Measurements from ENCODE around the gene CES4A. TPM values are rescaled to one million over a fixed set of nuclear protein-coding genes. Genes with fewer than 3 reads are reported as not detected.

Gene CES4A
- total RNA-seq, 1 donor from 2014 or later = 18.5 TPM

DNA sequence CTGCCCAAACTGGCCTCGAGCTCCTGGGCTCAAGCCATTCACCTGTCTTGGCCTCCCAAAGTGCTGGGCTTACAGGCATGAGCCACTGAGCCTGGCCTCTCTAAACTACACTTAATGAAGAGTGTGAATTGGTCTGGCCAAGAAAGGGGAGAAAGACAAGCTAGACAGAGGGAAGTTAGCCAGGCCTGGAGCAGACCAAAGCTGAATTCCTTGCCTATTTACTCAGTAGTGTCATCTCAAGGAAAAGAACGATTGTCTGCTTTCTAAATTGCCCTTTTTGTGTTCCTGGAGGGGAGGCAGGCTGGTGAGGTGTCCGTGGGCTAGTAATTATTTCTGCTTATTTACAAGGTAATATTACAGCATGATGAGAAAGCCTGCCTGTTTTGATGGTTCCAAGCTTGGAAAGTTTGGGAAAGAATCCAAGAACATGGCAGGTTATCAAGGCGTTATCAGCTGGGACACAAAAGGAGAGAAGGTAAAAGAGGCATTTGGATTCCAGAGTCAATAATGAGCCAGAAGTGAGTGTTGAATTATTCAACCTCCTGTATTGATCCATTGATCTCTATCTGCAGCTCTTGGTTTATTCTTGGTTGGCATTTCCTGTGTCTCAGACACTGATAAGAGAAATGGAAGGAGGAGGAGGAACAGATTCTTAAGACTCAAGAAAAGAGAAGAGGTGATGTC, 34.3 kb downstream of the CES4A start:
- H3K27ac Mint-ChIP-seq = peak overlapping the region; percentile 40
- H3K27me3 Mint-ChIP-seq (ENCODE audit: low read depth) = no peaks in the 10 kb centered on the region
- no peaks in the 10 kb centered on the region for H3K9me3 Mint-ChIP-seq
- TF ChIP-seq, protein P1, sequence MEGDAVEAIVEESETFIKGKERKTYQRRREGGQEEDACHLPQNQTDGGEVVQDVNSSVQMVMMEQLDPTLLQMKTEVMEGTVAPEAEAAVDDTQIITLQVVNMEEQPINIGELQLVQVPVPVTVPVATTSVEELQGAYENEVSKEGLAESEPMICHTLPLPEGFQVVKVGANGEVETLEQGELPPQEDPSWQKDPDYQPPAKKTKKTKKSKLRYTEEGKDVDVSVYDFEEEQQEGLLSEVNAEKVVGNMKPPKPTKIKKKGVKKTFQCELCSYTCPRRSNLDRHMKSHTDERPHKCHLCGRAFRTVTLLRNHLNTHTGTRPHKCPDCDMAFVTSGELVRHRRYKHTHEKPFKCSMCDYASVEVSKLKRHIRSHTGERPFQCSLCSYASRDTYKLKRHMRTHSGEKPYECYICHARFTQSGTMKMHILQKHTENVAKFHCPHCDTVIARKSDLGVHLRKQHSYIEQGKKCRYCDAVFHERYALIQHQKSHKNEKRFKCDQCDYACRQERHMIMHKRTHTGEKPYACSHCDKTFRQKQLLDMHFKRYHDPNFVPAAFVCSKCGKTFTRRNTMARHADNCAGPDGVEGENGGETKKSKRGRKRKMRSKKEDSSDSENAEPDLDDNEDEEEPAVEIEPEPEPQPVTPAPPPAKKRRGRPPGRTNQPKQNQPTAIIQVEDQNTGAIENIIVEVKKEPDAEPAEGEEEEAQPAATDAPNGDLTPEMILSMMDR (IDR thresholded peaks at IDR 0.05; ENCODE audit: unreplicated experiment) = no peak
- DNase-seq (ENCODE audit: low spot score in 2 of 2, unreplicated experiment in 2 of 2) = no peak
- H3K4me3 Mint-ChIP-seq = no peak overlapping the region
- H3K4me1 Mint-ChIP-seq = peaks cover 29% of the 10 kb centered on the region
- H3K36me3 Mint-ChIP-seq = no peaks in the 10 kb centered on the region

DNA sequence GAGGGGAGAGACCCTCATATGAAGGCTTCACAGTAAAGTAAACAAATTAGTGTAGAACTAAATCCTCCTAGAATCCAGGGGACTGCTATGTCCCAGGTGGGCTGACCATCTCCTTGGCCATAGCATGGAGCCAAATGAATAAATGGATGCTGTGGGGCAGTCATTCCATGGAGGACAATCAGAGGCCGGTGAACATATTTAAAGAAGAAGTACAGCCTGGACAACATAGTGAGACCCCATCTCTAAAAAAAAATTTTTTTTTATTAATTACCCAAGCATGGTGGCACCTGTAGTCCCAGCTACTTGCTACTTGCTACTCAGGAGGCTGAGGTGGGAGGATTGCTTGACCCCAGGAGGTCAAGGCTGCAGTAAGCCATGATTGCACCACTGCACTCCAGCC, 35.3 kb downstream of the CES4A start:
- Mint-ChIP-seq H3K4me3 (no peak overlapping the region), H3K4me1 (peaks cover 32% of the 10 kb centered on the region), H3K9me3 (no peaks in the 10 kb centered on the region), H3K27me3 (ENCODE audit: low read depth) (no peaks in the 10 kb centered on the region), H3K36me3 (no peaks in the 10 kb centered on the region), H3K27ac (no peak overlapping the region)
- DNase-seq (ENCODE audit: low spot score in 2 of 2, unreplicated experiment in 2 of 2) = no peak
- TF ChIP-seq, protein P1 (IDR thresholded peaks at IDR 0.05; ENCODE audit: unreplicated experiment) = no peak

DNA sequence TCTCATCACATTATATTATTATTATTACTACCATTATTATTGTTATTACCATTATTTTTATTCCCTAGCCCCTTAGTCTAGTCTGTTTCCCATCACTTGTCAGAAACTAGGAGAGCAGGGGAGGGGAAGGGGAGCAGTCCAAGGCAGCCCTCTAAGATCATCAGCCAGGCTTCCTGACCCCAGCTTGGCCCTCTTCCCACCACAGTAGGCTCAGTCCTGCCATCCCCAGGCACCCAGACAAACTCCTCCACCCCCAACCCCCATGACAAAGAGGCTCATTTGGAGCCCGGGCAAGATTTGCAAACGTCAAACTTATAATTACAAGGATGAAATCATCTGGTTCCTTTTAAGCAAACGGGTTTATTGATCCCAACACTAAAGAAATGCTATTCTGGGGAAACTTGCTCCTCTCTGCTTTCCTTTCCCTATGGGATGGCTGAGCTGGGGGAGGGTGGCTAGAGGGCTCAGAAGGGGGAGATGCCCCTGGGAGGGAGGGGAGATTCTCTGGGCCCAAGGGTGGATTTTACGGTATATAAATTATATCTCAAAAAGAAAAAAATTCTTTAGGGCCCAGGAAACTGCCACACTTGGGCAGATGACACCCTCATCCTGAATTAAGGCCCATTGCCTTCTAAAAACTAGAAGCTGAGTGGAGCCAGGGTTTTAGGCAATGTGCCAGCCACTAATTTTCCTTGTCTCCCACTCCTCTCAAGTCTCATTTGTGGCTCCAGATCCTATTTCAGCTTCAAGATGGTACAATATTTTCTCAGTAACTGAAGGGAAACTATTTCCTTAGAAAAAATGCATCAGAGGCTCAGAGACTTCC, 36.2 kb downstream of the CES4A start:
- Mint-ChIP-seq H3K9me3 (no peaks in the 10 kb centered on the region), H3K27me3 (ENCODE audit: low read depth) (no peaks in the 10 kb centered on the region), H3K4me3 (no peak overlapping the region), H3K4me1 (peaks cover 32% of the 10 kb centered on the region), H3K27ac (peak overlapping the region; percentile 90), H3K36me3 (no peaks in the 10 kb centered on the region)
- DNase-seq (ENCODE audit: low spot score in 2 of 2, unreplicated experiment in 2 of 2) = no peak
- TF ChIP-seq, protein P1 (IDR thresholded peaks at IDR 0.05; ENCODE audit: unreplicated experiment) = no peak

DNA sequence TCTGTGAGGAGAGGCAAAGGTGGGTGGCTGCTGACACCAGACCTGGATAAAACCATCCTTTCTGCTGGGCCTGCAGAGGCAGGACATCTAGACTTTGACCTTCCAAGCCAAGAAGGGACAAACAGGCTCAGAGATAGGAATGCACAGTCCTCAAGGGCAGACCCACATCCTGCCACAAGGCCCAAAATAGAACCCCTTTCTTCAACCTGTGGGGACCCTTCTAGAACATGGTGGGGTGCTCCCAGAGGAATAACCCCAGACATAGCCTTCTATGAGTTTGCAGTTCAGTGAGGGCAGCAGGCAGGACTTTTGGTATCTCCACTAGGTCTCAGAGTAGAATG, 36.8 kb downstream of the CES4A start:
- Mint-ChIP-seq H3K27ac (peak overlapping the region; percentile 90), H3K4me3 (no peak overlapping the region), H3K27me3 (ENCODE audit: low read depth) (no peaks in the 10 kb centered on the region), H3K4me1 (peaks cover 36% of the 10 kb centered on the region), H3K9me3 (no peaks in the 10 kb centered on the region), H3K36me3 (no peaks in the 10 kb centered on the region)
- no peak for DNase-seq (ENCODE audit: low spot score in 2 of 2, unreplicated experiment in 2 of 2)
- TF ChIP-seq, protein P1 (IDR thresholded peaks at IDR 0.05; ENCODE audit: unreplicated experiment) = no peak

DNA sequence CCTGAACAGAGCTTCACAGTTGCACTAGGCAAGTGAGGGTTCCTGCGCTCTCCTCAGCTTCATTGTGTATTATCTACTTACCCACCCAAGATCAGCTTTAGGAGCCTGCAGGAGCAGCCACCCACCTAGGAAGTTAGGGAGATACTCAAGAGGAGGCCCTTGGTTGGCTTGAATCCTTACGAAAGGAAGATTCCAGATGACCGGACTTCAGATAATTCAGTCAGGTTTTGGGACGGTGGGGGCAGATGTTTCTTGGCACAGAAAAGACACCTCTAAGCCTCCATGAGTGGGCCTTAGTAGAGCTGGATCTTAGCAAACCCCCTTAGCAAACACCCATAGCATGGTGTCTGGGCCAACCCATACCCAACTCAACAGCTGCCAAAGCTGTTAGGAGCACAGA, 38.2 kb downstream of the CES4A start:
- TF ChIP-seq, protein P1 (IDR thresholded peaks at IDR 0.05; ENCODE audit: unreplicated experiment) = no peak
- DNase-seq (ENCODE audit: low spot score in 2 of 2, unreplicated experiment in 2 of 2) = no peak
- Mint-ChIP-seq H3K27me3 (ENCODE audit: low read depth) (no peaks in the 10 kb centered on the region), H3K27ac (no peak overlapping the region), H3K36me3 (no peaks in the 10 kb centered on the region), H3K4me3 (no peak overlapping the region), H3K9me3 (no peaks in the 10 kb centered on the region), H3K4me1 (peaks cover 43% of the 10 kb centered on the region)
